ENCODE data around the gene C17orf100.

C17orf100 gene

DNA sequence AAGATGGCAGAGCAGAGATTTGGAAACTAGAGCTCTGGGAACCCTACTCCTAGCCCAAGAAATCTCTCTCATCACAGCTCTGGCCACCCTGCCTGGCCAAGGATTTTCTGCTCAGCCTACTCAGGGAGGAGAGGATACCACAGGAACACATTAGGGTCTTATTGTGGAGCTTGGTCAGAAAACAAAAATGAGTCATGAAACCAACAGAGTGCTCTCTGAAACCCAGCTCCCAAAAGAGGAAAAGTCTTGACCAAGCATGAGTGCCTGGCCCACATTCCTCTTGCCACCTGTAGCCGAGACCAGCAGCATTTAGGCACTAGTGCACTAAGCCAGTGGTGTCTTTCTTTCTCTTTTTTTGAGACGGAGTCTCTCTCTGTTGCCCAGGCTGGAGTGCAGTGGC, 43.5 kb downstream of the C17orf100 start:
- FAIRE-seq, result no peak

DNA sequence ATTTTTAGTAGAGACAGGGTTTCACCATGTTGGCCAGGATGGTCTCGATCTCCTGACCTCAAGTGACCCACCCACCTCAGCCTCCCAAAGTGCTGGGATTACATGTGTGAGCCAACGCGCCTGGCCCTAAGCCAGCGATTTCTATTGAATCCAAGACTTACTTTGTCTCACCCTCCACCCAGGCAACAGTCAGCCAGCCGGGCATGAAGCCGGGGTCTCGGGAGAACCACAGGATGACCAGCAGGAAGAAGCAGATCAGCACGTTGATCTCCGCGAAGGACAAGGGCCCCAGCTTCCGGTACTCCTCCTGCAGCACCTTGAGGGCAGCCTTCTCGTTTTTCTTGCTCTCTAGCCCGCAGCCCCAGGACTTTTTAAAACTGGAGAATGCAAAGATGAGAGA, 44.0 kb downstream of the C17orf100 start:
- no peak for FAIRE-seq

DNA sequence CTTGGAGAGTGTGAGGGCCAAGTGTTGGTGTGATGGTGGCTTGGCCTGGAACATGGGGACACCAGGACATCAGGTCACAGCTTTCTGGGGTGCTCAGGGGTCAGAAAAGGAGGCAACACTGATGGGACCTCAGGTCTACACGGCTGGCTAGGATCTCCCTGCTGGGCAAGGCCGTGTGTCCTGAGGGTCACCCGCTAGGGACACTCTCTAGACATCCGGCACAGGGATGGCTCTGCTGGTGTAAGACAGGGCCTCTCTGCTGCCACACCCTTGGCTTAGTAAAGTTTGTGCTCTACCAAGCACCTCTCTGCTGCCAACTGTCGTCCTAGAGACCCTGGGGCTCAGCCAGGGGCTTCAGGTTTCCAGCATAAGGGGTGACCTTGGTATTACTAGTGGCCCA, 45.3 kb downstream of the C17orf100 start:
- no peak for FAIRE-seq

DNA sequence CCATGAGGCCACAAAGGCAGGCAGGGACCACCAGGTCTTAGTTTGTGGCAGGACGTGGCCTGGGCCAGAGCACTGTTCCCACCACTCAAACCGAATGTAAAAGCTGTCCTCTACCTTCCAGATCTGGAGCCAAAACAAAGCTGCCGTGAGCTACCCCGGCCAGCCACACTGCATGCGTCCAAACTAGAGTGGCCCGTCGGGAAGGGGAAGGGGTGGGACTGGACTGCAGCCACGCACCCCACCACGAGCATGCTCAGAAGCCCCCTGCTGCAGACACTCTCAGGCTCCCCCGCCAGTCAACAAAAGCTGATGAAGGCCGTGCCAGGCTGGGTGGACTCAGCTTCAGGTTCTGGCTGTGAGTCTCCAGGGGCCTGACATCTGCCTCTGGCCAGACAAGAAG, 46.4 kb downstream of the C17orf100 start:
- no peak for FAIRE-seq

DNA sequence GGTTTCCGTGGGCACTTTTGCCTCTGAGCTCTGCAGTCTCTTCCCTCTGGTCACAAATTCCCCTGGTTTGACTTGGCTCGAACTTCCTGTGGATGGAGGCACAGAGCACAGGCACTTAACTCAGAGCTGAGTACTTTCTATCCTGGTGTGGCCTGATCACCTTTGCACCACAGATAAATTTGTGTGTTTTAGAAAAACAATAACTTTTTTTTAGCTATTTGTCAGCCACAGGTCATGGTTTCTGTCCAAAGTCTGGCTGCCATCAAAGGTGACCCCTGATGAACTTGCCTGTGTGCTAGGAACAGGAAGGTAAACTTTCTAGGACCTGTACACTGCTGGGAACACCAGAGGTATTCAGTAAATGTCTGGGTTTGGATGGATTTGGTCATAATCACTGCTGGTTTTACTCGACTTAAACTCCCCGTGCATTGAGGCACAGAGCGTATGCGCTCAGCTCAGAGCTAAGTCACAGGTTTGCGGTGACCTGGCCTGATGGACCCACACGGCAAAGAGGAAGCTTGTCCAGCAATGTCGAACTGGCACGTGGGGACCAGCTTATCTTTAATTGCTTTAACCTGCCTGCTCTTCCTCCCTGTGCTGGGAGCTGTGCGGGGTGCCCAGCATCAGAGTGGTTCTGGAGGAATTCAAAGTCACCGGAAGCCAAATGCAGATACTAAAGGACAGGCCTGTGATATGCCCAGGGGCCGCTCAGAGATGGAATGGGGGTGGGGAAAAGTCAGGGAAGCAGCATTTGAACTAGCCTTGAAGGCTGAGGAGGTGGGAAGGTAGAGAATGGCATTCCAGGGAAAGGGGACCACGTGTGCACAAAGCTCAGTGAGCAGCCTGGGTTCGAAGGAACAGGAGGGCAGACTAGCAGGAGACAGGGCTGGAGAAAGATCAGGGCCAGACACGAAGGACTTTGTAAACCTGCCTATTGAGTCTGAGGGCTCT, 48.7 kb downstream of the C17orf100 start:
- no peak for FAIRE-seq

DNA sequence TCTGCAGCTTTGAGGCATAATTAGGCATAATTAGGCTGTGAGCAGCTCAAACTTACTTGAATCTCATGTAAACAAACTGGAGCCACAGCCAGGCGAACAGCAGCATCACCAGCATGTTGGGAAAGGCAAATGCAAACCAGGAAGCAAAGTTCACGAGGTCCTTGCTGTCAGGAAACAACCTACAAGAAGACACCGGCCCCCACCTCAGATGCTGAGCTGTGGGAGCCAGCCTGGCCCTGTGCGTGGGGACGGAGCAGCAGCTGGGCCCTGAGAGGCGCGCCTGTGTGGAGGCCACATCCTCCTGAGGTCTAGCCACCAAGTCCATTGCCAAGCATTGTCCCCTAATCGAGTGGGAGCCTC, 49.4 kb downstream of the C17orf100 start:
- FAIRE-seq, result no peak

DNA sequence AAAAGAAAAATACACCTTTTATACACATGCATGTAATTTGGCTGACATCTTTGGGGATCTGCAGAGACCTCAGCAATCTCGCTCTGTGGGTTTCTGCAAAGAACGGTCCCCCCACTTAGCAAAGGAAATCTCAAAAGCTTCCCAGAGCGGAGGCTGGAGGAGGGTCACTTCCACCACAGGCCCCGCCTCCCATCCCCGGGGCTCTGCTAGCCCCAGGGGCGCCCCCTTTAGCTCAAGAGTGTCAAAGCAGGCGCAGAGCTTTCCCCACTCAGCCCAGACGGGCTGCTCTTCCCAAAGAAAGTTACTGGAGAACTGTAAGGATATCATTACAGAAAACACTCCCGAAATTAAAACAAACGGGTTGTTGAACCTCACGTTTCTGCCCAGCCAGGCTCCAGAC, 50.2 kb downstream of the C17orf100 start:
- no peak for FAIRE-seq

DNA sequence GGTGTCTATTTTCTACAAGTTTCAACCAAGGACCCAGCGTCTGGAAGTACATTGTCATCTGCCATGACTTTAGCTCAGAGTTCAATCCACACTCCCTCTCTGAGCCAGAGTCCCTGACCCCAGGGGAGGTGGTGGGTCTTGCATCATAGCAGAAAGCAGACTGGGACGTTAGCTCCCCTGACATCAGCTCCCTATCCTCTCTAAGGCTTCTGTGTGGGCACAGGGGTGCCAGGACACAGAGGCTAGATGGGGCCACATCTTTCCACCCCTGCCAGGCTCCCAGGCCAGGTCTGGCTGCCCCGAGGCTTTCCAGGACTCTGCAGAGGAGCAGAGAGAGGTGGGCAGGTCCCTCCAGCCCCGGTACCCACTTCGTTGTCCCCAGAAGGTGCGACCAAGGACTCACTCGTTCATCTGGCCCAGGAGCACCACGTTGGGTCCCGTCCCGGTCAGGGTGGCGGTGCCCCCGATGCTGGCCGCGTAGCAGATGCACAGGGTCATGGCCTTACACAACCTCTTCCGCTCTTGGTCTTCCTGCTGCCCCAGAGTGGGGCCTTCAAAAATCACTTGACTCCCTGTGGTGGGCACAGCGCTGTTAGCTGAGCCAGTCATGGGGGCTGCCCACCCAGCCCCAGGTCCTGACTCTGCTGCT, 51.1 kb downstream of the C17orf100 start:
- FAIRE-seq, result no peak

Data from A204.1 (cell line).